Urothelium cell line (cell line): ENCODE results near the gene CASS4.

ENCODE experiments used
- DNase-seq: peaks from one replicate; pipeline ENCODE4 v3.0.0; 2011; ENCODE audit warnings: low spot score, mixed read lengths
- FAIRE-seq: peaks from 2 replicates; lab custom pipeline; 2011; peaks lifted over from hg19 to GRCh38; lab: Jason Lieb, UNC

The CASS4 gene

GRCh38 chr20:56422076-56422823 lies 10.2 kb downstream of the CASS4 start:
- DNase-seq (peak; percentile 89), FAIRE-seq (no peak)

DNA sequence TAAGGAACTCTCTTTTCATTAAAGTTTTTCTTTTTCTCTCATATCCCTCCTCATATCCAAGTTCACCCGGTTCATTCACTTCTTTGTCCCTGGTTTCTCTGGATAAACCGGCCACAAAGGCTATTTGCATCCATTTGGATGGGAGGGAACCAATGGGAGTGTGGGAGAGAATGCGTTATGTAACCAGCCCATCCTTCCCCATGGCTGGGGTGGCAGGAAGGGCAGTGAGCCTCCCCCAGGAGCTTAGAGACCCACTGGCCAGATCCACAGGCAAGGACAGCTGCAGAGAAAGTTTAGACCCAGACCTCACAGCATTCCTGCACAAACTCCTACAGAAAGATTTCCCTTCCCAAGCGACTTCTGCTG lies 10.7 kb downstream of the CASS4 start:
- peak; percentile 63 for DNase-seq

GRCh38 chr20:56423211-56423610 lies 11.2 kb downstream of the CASS4 start:
- no peak for FAIRE-seq
- no peak for DNase-seq

More for the DNA sequence above, 10.7 kb downstream of the CASS4 start:
- FAIRE-seq: no peak

GRCh38 chr20:56423886-56424285 lies 11.8 kb downstream of the CASS4 start:
- no peak for FAIRE-seq
- DNase-seq: no peak

- DNase-seq: no peak
- FAIRE-seq: no peak
Observed at GRCh38 chr20:56424931-56425330, 12.9 kb downstream of the CASS4 start.

- no peak for DNase-seq
- FAIRE-seq: no peak
Observed at GRCh38 chr20:56426026-56426425, 14.0 kb downstream of the CASS4 start.

DNA sequence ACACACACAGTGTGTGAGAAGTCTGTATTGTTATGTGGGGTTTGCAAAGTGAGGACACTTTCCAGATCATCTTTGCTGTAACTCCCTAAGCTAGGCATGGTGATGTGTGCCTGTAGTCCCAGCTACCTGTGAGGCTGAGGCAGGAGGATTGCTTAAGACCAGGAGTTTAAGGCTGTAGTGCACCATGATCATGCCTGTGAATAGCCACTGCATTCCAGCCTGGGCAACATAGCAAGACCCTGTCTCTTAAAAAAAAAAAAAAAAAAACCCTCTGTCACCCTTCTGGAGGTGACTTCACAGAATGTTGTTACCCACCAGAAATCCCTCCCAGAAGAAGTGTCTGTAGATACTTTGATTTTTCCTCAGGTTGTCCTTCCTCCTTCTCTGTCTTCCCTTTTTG lies 14.9 kb downstream of the CASS4 start:
- no peak for FAIRE-seq
- DNase-seq: no peak

GRCh38 chr20:56427797-56428196 lies 15.7 kb downstream of the CASS4 start:
- DNase-seq: no peak
- FAIRE-seq: no peak

GRCh38 chr20:56428410-56428809 lies 16.4 kb downstream of the CASS4 start:
- DNase-seq (no peak), FAIRE-seq (no peak)

GRCh38 chr20:56428881-56429280 lies 16.8 kb downstream of the CASS4 start:
- FAIRE-seq (no peak), DNase-seq (no peak)

- FAIRE-seq: peak; percentile 5
Observed at GRCh38 chr20:56429502-56429901, 17.4 kb downstream of the CASS4 start.

DNA sequence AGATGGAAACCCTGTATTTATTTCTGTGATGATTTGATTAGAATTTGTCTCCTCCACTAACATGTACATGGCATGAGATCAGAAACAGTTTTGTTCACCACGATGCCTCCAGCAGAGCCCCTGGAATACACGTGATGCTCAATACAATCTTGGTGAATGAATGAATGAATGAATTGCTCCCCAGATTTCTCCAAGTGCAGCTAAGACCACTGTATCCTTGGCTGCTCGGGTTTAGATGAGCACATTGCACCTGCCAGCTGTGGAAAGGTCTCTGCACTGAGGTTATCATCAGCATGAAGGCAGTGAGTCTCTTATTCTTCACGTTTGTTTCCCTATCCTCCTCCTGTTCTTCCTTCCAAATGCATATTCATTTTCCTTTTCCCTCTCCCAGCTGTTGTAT lies 17.9 kb downstream of the CASS4 start:
- no peak for FAIRE-seq

More at GRCh38 chr20:56429502-56429901, 17.4 kb downstream of the CASS4 start:
- peak; percentile 49 for DNase-seq

DNA sequence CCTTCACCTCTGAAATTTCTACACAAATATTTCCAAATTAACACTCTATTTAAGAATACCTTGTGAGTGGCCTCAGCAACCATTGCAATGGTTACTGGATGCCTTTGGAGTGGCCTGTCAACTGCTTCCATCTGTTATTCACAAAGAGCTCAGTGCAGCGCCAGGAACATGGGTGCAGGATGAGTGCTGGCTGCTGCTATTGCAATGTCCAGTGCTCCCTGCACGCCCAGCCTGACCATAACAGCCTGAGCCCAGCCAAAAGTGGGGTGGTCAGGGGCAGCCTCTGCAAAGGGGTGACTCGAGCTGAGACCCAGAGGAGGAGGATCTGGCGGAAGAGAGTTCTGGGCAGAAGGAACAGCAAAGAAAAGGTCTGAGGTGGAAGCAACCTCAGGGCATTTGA lies 18.4 kb downstream of the CASS4 start:
- FAIRE-seq: no peak

More for the DNA sequence above, 17.9 kb downstream of the CASS4 start:
- no peak for DNase-seq

GRCh38 chr20:56430957-56431356 lies 18.9 kb downstream of the CASS4 start:
- no peak for DNase-seq

More for the DNA sequence above, 18.4 kb downstream of the CASS4 start:
- no peak for DNase-seq

GRCh38 chr20:56431471-56431870 lies 19.4 kb downstream of the CASS4 start:
- no peak for DNase-seq
- FAIRE-seq: no peak

More at GRCh38 chr20:56430957-56431356, 18.9 kb downstream of the CASS4 start:
- no peak for FAIRE-seq

- FAIRE-seq (no peak), DNase-seq (no peak)
Observed at GRCh38 chr20:56433221-56433879, 21.3 kb downstream of the CASS4 start.

GRCh38 chr20:56433880-56434255 lies 21.8 kb downstream of the CASS4 start:
- FAIRE-seq (no peak), DNase-seq (no peak)

DNA sequence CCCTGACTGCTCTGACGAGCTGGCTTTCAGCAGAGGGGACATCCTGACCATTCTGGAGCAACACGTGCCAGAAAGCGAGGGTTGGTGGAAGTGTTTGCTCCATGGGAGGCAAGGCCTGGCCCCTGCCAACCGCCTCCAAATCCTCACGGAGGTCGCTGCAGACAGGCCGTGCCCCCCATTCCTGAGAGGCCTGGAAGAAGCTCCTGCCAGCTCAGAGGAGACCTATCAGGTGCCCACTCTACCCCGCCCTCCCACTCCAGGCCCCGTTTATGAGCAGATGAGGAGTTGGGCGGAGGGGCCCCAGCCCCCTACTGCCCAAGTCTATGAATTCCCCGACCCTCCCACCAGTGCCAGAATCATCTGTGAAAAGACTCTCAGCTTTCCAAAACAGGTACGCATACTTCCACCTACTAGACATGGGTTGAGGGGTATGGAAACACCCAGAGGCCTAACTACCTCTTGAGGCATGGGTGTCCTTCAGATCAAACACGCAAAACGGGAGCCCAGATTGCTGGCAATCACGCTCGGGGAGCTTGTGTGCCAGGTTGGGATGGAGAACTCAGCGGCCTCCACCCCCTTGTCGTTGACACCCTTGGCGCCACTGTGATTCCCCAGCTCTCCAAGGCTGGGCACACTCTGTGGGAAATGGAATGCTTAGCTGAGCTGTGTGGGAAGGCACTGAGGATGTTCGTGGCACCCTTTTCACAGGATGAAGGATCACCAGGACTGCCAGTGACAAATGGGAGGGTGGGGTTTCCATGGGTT lies 25.3 kb downstream of the CASS4 start:
- no peak for DNase-seq
- FAIRE-seq: peak; percentile 9

DNA sequence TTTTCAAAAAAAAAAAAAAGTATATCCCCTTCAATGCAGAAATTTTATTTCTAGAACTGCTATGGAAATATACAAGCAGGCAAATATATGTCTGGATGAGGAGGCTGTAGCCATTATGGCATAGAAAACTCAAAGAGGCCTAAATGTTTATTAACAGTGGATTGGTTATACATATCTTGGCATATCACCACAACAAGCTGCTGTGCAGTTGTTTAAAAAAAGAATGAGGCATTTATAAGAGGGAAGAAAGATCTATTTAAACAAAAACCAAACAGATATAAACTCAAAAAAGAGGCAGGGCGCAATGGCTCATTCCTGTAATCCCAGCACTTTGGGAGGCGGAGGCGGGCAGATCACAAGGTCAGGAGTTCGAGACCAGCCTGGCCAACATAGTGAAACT lies 26.2 kb downstream of the CASS4 start:
- FAIRE-seq (no peak), DNase-seq (no peak)

GRCh38 chr20:56439771-56440291 lies 27.8 kb downstream of the CASS4 start:
- DNase-seq: peak; percentile 35

DNA sequence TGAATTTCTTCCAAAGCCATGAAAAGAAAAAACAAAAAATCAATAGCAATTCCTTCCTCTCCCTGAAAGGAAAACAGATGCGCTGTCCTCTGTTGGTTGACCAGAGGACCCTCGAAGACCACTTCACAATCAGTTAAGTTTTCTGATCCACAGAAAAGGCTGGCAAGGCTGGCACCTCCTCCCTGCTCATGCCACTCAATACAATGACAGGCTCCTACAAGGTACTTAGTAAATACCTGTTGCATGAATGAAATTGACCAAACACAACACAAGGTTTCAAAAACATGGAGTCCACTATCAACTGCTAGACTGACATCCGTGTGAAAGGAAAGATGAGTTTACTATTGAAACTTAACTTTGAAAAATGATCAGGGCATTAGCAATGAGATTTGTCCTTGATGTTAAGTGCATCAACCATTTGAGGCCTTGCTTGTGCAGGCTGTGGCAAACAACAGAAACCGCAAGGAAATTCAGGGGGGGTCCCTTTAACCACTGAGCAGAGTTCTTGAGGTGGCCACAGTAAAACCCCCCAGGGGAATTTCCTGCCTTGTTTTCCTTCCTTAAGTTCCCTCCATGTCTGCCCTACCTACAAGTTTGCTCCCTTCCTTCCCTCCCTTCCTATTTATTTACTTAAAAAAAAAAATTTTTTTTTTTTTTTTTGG lies 28.4 kb downstream of the CASS4 start:
- DNase-seq (no peak), FAIRE-seq (no peak)

More at GRCh38 chr20:56439771-56440291, 27.8 kb downstream of the CASS4 start:
- no peak for FAIRE-seq
